GM11168 (cell line): ENCODE results near the gene ST6GALNAC3.
"Not testable (repeated sequence)": the region's sequence is repeated elsewhere in the genome, so short reads cannot be mapped to it uniquely, and the experiment has no call there.

ENCODE experiments used
- in situ Hi-C: fragments of 300-500 bp; cut with MboI; formaldehyde crosslinking; loops from one replicate; pipeline ENCODE4 v1.12.0; 2022; ENCODE audit warnings: low sequenced_read_pairs; ENCODE audit not compliant: unreplicated experiment

The ST6GALNAC3 gene

DNA sequence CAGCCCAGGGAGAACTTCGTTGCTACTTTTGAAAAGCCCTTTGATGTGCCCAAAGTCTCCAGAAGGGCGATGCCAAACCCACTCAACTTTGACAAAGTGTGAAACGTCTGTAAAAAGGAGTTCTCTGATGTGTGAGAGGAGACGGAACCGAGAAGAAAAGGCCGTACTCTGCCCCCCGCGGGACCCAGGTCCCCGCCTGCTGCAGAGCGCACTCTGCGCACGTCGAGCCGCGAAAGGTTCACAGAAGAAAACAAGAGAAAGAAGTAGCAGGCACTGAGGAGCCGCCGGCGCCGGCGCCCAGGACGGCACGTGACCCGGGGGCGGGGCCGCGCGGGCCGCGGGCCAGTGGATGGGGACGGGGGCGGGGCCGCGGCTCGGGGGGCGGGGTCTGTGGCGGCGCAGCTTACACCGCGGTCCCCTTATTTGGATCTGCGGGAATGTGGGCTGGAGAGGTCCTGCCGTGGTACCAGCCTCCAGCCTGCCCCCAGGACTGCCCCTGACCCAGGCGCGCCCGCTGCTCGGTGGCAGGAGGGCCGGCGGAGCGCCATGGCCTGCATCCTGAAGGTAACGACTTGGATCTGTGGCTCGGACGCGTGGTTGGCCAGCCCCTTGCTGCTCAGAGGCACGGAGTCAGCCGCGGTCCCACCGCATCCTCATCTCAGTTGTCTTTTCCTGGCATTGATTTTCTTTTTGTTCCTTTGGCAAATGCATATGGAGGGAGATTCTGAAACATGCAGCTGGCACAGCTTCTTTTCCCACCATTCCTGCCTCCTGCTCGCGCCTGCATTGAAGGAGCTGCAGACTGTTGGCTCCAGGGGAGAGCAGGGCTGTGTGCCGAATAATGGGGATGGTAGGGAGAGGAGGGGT lies at the start of gene ST6GALNAC3:
Gene ST6GALNAC3 (plus strand): TSS at position 426 of the 867 bp plus-strand sequence.
- in situ Hi-C loops: no loop called here

DNA sequence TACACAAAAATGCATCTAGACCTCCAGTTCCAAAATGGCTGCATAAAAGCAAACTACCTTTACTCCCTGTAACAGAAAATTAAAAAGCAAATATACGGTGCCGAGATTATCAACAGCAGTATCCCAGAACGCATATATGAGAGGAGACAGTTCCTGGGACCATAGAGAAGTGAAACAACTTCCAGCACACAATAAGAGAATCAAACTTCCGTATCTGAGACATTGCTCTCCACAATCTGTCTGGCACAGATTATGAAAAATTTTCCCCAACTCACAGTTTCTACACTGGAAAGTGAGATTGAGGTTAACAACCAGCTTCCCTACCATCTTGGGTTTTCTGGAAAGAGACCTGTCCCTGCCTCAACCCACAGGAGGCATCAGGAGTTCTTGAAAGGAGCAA lies 47.2 kb upstream of the ST6GALNAC3 start:
- in situ Hi-C loops: no loop called here

DNA sequence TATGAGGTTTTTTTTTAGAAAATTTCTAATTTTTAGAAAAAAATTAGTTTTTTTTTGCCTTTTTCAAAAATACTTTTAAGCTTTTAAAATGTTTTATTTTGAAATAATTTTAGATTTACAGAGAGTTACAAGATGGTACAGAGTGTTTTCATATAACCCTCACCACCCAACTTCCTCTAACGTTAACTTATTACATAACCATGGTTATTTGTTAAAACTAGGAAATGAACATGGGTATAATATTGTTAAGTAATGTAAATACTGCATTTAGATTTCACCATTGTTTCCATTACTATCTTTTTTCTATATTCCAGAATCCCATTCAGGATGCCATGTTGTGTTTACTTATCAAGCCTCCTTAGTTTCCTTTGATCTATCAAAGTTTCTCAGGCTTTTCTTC lies 45.2 kb upstream of the ST6GALNAC3 start:
- in situ Hi-C loops: no loop called here

DNA sequence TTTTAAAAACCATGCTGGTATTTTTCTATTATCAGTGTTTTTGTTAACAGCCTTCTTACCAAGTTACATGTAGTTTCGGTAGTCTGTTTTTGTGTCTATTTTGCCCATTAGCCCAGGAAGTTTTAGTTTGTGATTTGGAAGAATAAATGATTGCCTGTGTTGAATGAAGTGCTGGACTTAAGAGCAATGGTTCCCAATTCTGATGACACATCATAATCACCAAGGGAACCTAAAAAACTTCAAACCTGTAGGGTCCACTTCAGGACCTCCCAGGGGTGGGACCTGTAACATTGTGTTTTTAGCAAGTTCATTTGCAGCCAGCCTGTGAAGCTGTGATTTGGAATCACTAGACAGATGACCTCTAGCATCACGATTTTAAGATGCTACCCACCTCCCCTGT lies 43.0 kb upstream of the ST6GALNAC3 start:
- in situ Hi-C loops: no loop called here

DNA sequence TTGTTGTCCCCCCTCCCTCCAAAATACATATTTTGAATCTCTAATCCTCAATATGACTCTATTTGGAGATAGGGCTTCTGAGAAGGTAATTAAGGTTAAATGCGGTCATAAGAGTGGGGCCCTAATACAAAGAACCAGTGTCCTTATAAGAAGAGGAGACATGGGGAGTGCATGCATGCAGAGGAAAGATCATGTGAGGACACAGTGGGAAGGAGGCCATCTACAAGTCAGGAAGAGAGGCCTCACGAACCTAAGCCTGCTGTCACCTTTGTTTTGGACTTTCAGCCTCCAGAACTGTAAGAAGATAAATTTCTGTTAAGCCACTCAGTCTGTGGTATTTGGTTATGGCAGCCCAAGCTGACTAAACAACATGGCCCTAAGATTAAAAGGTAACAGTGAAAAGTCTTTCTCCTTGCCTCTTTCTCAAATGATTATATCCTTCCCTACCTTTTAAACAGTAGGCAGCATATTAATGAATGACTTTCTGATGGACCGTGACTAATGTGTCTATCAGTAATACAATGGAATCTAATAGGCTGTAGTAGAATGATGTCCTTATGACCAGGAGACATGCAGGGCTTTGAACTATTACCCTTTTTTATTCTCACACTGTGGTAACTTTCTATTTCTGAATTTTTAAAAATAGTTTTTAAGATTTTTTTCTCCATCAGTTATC lies 40.6 kb upstream of the ST6GALNAC3 start:
- in situ Hi-C loops: no loop called here

DNA sequence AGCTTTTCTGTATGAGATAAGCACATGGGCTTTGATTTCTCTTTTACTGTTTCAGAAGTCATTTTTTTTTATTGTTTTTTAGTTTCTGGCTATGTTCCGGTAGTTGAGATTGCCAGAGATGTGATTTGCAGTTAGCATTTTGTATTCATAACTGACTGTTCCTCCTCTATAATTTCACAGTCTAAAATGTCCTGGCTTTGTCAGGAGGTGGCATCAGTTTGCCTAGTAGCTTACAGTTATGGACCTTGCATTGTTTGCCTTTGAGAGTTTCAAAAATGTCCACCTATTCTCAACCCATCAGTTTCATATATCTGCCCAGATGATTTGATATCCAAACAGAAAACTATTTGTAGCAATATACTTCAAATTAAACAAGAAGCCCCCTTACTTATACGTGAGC lies 39.5 kb upstream of the ST6GALNAC3 start:
- in situ Hi-C loops: no loop called here

DNA sequence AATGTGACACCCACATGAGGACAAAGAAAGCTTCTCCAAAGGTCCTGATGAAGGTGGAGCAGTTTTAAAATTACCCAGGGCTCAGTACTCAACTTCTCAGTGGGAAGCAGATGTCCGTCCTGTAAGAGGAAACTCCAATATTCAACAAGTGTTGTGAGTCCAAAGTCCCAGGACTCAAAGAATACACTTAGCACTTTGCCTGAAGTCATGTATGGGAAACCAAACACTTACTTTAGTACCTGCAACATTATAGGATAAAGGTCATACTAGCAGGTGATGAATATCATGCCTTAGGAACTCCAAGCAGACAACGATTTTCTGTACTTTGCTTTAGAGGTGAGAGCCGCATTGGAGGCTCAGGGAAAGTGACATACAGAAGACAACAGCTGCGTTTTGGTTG lies 37.2 kb upstream of the ST6GALNAC3 start:
- in situ Hi-C loops: no loop called here

DNA sequence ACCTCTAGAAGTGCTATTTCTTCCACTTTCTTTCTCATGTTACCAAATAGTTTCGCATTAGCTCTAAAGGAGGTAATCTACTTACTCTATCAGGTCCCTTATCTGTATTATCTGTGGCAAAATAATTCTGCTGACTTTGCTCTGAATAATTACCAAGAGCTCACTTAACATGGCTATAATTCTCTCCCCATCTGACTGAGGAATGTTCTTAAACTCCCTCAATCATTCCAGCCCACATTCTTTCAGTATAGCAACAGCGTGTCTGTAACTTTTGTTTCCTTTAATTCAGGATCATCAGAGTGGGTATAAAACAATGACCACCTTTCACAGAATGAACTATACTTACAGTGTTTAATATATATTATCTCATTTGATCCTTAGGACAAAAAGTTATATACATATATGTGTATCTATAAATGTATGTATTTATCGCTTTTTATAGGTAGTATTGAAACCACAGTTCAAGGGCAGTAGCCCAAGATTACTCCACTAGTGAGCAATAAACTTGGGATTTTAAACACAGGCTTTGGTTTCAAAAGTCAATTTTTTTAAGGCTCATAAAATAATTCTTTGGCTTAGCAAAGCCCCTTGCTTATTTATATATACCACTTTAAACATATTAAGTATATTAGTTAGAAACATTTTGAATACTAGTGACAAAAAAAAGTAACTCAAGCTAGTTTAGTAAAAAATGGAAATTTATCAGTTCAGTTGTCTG lies 36.1 kb upstream of the ST6GALNAC3 start:
- in situ Hi-C loops: no loop called here

DNA sequence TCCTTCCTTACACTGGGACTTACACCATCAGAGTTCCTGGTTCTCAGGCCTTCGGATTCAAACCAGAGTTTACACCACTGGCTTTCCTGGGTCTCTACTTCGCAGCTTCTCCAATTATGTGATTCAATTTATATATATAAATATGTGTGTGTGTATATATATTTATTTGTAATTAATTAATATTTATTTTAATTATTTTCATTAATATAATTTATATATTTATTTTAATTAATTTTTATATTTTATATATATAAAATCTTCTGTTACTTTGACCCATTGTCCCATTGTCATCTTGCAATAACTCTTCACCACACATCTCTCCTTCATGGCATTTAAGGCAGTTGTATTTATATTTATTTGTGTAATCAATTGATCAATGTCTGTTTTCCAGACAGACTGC lies 28.4 kb upstream of the ST6GALNAC3 start:
- in situ Hi-C loops: no loop called here

DNA sequence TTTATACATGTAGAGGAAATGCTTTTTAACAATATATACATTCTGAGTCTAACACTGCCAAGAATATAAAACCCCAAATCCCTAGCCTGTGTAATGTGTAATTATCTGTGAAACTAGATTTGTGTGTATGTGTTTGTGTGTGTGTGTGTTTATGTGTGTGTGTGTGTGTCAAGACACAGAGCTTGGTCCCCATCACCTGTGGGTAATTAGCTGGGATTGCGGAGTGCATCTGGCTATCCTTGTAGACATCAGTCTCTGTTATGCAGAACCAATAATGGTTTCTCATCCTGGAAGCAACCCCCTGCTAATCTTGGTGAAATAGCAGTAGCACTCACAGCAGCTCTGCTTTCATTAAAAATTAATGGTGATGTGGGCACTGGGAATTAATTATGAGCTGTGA lies 26.3 kb upstream of the ST6GALNAC3 start:
- in situ Hi-C loops: no loop called here

DNA sequence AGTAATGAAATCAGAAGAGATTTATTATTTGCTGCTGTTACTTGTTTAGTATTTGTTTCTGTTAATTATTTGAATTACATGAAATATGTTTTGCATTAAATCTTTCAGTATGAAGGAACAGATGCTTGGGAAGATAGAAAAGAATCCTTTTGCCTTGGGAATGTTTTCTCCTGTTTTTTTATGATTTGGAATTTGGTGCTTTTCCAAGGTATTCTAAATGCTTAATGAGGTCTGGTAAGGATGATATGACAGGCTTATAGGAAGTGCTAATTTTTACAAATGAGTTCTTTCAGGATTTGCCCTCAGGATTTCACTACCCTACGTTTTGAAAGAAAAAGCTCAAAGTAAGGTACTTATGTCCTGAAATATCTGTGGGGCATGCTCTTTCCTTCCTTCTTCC lies 25.6 kb upstream of the ST6GALNAC3 start:
- in situ Hi-C loops: no loop called here

DNA sequence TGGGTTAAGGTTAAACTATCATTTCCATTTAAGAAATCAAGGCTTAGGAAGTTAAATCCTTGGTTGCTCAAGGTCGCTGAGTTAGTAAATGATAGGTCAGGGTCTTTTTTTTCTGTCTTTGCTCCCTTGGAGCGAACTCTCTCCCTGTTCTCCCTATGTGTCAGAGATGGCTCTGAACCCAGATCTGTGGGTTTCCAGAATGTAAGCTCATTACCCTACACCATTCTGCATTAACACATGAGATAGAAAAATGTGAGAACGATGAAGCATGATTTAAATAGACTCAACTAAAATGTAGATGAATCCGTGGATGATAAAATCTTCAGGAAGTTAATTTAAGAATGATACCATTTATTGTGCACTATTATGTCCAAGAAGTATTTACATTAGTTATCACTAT lies 25.0 kb upstream of the ST6GALNAC3 start:
- in situ Hi-C loops: no loop called here

DNA sequence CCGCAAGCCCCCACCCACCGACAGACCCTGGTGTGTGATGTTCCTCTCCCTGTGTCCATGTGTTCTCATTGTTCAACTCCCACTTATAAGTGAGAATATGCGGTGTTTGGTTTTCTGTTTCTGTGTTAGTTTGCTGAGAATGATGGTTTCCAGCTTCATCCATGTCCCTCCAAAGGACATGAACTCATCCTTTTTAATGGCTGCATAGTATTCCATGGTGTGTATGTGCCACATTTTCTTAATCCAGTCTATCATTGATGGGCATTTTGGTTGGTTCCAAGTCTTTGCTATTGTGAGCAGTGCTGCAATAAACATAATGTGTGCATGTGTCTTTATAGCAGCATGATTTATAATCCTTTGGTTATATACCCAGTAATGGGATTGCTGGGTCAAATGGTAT lies 24.5 kb upstream of the ST6GALNAC3 start:
- in situ Hi-C loops: not testable (repeated sequence)

DNA sequence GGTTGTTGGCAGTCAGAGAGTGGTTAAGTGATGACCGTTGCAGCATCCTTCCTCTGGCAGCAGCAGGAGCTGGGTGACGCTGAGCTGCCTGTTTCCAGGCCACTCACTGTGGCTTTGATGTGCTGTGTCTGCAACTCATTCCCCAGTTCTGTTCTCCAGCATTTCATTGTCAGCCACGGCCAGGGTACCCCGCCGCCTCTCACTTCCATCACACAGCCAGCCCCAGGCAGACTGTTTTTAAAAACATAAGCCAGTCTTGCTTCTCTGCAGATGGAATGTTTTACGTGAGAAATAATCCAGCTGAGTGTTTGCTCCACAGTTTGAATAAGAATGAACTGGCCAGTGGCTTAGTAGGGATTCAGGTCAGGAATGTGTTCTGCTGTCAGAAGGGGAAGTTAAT lies 21.5 kb upstream of the ST6GALNAC3 start:
- in situ Hi-C loops: no loop called here

DNA sequence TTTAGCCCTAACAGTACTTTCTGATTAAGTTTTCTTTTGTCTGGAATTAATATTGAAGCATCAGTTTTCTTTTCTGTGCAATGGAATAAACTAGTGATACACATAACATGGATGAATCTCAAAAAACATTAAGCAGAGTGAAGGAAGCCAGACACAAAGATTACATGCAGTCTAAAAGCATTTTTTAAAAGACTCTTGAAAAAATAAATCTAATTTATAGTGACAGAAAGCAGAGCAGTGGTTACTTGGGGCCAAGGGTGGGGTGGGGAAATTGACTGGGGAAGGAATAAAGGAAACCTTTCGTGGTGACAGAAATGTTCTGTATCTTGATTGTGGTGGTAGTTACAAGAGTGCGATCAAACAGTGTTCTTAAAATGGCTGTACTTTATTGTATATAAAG lies 20.2 kb upstream of the ST6GALNAC3 start:
- in situ Hi-C loops: no loop called here

DNA sequence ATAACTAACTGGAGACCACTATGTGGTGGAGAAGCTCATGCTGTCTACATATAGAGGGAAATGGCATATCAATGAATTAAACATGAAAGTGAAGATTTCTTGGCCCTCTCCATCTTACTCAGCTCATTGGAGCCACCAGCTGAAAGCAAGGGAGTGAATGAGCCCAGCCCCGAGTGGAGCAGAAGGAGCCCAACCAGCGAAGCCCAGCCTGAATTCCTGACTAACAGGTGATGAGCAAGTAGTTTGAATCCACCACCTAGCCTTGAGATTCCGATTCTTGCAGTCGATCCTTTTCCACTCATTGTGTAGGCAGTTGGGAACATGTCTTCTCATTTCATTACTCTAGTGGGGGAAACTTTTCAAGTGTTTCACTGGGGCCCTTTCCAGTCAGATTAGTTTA lies 18.6 kb upstream of the ST6GALNAC3 start:
- in situ Hi-C loops: no loop called here

DNA sequence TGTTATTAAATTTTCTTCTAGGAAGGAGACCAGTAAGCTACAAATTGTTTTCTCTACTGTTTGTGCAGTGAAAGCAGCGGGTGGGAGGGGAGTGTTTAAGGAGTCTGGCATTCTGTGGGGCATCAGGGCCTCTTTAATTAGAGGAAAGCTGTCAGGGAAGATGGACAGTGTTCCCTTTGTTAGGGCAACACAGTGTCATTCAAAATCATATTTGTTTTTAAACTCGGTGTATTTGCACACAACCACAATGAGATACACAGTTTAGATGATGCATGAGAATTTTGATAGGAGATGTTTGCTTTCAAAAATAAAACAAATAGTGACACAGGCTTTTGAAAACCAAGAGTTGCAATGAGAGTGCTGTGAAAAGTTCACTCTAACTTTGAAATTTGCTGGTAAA lies 15.1 kb upstream of the ST6GALNAC3 start:
- in situ Hi-C loops: no loop called here

DNA sequence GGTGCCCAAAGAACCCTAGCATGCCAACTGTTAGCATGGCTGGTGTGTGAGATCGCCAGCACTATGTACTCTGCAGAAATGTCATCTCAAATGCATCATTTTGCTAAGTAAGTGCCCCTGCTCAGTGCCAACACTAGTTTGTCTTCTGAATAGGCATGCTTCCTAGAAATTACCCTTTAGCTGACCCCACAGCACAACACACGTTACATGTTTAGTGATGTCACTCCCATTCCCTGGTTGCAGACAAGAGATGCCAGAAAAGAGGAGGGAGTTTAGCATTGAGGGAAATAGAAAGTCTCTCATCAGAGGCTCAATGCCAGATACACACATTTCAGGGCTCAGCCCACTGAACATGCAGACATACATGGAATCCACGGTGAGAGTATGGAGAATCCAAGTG lies 9.3 kb upstream of the ST6GALNAC3 start:
- in situ Hi-C loops: no loop called here

DNA sequence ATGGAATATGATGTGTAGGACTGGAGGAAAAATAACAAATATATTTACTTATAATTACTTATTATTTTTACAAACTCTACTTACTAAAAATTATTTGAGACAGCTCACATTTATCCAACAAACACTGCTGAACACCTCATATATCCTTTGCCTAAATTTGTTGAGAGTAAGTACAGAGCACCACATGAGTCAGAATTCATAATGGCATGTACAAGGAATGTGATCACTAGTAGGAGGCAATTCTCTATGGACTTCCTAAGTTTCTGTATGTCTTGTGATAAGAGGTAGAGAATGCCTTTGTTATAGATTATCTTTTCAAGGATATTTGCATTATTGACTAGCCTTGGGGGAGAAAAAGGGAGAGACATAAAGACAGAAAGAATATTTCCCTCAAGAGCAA lies 8.2 kb upstream of the ST6GALNAC3 start:
- in situ Hi-C loops: no loop called here

DNA sequence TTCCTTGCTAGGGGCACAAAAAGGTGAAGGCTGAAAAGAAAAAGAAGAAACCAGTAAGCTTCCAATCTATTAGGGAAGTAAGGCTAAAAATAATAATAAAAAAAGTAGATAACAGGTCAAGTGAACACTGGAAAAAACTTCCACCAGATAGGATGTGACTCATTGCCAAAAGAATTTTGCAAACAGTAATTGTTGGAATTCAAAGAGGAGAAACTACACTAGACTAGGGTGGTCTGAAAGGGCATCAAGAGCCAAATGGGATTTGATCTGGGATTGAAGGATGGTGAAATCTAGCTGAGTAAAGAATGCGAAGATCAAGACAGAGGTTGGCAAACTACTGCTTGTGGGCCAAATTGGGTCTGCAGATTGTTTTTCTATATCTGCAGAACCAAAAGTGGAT lies 6.0 kb upstream of the ST6GALNAC3 start:
- in situ Hi-C loops: no loop called here

DNA sequence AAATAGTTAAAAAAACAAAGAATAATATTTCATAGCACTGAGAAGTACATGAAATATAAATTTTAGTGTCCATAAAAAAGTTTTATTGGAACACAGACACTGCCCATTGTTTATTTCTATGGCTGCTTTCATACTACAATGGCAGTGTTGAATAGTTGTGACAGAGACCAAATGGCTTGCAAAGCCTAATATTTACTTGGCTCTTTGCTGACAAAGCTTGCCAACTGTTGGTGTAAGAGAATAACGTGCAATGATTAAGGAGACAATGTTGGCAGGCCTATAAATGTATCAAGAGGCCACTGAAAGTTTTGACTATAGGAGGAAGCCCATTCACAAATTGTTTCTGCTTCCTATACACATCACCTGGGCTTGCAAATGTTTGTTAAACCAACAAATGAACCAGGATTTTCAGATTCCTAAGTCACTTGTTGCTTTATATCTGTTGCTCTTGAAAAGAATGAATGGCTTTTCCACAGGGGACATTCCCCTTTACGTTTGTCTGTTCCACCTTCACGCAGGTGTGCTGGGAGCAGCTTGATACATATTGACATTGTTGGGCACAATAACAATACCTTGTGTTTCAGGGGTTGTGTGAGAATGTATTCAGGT lies 5.5 kb upstream of the ST6GALNAC3 start:
- in situ Hi-C loops: no loop called here
